Tibial artery (tissue), 4 donors: ENCODE data around the gene GLG1.

Experiments used
- DNase-seq, 2 donors: peaks; one replicate each; pipeline ENCODE4 v3.0.0-alpha.2; 2019
- H3K27ac ChIP-seq, 2 donors: fragments of 200-600 bp; sonication (generic) in 1 of 2; 1 replicate in 1 of 2; 2 replicates in 1 of 2; pipeline ENCODE4 v1.5.1; 2018 to 2019; ENCODE audit warnings: mild to moderate bottlenecking in 1 of 2
- H3K27me3 ChIP-seq, 2 donors: fragments of 200-600 bp; sonication (generic) in 1 of 2; one replicate each; pipeline versions ENCODE4 v1.5.1 to v1.6.0; 2016 to 2019
- H3K36me3 ChIP-seq, 3 donors: fragments of 200-600 bp; sonication (generic) in 2 of 3; one replicate each; pipeline ENCODE4 v1.5.1; 2016 to 2019; ENCODE audit warnings: mild to moderate bottlenecking in 2 of 3
- H3K4me1 ChIP-seq, 4 donors: fragments of 200-600 bp; sonication (generic) in 2 of 4; 1 replicate in 3 of 4; 2 replicates in 1 of 4; pipeline ENCODE4 v1.5.1; 2016 to 2019
- H3K4me3 ChIP-seq, 2 donors: fragments of 200-600 bp; sonication (generic) in 1 of 2; 1 replicate in 1 of 2; 2 replicates in 1 of 2; pipeline ENCODE4 v1.5.1; 2018 to 2019; ENCODE audit warnings: mild to moderate bottlenecking in 2 of 2
- H3K9me3 ChIP-seq, 3 donors: fragments of 200-600 bp; sonication (generic) in 1 of 3; one replicate each; pipeline ENCODE4 v1.5.1; 2016 to 2019
- intact Hi-C: fragments of 100-400 bp; cut with DNase I; formaldehyde crosslinking; loops from one replicate; pipeline ENCODE4 v1.15.0; 2023; ENCODE audit warnings: low total_unique reads
- TF ChIP-seq, protein P1 (sequence below), 2 experiments: fragments of 200-600 bp in 1 of 2; fragments of 450-650 bp in 1 of 2; IDR thresholded peaks; one replicate each; pipeline ENCODE4 v1.5.1; 2017 to 2019; ENCODE audit warnings: antibody characterized with exemption in 2 of 2, mild to moderate bottlenecking in 1 of 2, moderate library complexity in 1 of 2

Gene GLG1

DNA sequence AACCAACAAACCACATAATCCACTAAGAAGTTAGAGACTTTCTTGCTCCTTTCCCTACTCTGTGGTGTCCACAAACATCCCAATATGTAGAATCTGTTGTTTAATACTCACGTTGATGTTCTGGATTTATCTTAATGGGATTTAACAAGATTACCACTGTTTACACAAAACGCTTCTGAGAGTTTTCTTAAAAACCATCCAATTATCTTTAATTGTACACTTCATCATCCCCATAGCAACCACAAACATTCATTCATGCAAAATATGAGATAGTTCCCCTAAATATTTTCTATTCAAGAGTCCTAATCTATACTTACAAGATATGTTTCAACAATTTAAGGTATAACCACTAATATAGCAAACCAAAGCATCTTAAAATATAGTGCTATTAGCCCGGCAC is 109.2 kb downstream of the GLG1 start:
- H3K4me3 ChIP-seq = no peak overlapping the region
- DNase-seq = no peak
- H3K27me3 ChIP-seq = no peaks in the 10 kb centered on the region
- TF ChIP-seq, protein P1, sequence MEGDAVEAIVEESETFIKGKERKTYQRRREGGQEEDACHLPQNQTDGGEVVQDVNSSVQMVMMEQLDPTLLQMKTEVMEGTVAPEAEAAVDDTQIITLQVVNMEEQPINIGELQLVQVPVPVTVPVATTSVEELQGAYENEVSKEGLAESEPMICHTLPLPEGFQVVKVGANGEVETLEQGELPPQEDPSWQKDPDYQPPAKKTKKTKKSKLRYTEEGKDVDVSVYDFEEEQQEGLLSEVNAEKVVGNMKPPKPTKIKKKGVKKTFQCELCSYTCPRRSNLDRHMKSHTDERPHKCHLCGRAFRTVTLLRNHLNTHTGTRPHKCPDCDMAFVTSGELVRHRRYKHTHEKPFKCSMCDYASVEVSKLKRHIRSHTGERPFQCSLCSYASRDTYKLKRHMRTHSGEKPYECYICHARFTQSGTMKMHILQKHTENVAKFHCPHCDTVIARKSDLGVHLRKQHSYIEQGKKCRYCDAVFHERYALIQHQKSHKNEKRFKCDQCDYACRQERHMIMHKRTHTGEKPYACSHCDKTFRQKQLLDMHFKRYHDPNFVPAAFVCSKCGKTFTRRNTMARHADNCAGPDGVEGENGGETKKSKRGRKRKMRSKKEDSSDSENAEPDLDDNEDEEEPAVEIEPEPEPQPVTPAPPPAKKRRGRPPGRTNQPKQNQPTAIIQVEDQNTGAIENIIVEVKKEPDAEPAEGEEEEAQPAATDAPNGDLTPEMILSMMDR (IDR thresholded peaks at IDR 0.05) = no peak
- intact Hi-C loops = no loop called here
- peaks cover 0 to 21% (median 13%) of the 10 kb centered on the region in 4 donors for H3K4me1 ChIP-seq
- no peak overlapping the region for H3K27ac ChIP-seq
- peaks cover 22 to 45% (median 33%) of the 10 kb centered on the region in 3 donors for H3K36me3 ChIP-seq
- no peaks in the 10 kb centered on the region for H3K9me3 ChIP-seq

DNA sequence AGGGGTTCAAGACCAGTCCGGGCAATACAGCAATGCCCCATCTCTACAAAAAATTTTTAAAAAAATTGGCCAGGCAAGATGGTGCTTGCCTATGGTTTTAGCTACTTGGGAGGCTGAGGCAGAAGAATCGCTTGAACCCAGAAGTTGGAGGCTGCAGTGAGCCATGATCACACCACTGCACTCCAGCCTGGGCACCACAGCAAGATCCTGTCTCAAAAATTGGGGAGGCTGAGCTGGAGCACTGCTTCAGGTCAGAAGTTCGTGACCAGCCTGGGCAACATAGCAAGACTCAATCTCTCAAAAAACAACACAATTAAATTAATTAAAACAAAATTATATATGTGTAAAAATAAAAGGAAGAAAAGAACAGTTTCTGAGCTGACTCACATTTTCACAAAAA is 110.9 kb downstream of the GLG1 start:
- Histone ChIP-seq H3K9me3 (no peaks in the 10 kb centered on the region), H3K4me1 (peaks cover 0 to 6% (median 1%) of the 10 kb centered on the region in 4 donors), H3K27ac (no peak overlapping the region), H3K27me3 (no peaks in the 10 kb centered on the region), H3K36me3 (peaks cover 34 to 62% (median 44%) of the 10 kb centered on the region in 3 donors), H3K4me3 (no peak overlapping the region)
- DNase-seq = no peak
- intact Hi-C loops = no loop called here
- TF ChIP-seq, protein P1 (IDR thresholded peaks at IDR 0.05) = no peak

DNA sequence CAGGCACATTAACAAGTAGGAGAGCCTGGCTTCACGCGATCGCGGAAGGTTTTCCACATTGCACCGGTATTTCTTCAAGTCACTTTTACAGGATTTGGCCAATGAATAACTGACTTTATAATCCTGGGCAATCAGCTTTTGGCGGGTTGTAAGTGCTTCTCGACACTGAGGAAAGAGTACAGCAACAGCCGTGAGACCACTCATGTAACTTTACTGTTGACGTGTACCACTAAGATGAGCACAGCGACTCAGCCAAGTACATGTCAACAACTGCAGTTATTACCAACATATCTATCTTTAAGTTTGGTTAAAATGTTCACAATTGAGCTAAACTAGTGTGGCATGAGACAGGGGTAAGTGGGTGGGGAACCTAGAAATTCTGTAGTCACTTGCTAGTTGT is 113.9 kb downstream of the GLG1 start:
- Histone ChIP-seq H3K4me3 (no peak overlapping the region), H3K27me3 (no peaks in the 10 kb centered on the region), H3K36me3 (peaks cover 55 to 86% (median 68%) of the 10 kb centered on the region in 3 donors), H3K4me1 (no peaks in the 10 kb centered on the region), H3K27ac (no peak overlapping the region), H3K9me3 (no peaks in the 10 kb centered on the region)
- intact Hi-C loops = no loop called here
- DNase-seq = no peak
- TF ChIP-seq, protein P1 (IDR thresholded peaks at IDR 0.05) = no peak

DNA sequence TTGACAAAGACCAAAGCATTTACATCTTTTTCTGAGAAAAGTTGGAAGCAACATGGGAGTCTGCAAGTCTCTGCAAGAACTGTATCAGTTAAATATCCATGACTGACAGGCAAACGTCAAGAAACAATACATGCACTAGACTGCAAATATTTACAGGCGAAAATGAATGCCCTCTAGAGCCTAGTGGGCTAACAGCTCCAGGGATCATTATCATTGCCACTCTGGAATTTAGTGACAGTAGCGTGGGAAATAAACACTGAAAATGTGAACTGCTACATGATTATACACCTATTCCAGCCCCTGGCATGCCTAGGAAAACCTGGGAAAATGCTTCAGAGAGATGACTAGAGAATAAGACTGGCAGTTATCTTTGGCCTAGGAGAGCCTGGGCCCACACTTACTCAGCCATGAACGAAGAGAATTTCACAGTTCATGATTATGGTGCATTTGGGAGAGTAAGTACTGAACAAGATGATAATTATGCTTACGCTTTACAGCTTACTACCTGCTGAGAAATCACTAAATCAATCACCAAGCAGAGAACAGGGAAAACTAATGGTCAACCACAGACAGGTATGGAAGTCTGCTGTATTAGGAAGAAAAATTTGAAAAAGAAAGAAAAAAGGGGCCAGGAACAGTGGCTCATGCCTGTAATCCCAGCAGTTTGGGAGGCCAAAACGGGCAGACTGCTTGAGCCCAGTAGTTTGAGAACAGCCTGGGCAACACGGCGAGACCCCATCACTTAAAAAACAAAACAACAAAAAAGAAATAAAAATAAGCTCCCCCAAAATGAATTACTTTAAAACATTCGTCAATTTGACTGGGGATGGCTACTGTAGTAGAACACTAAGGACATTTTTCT is 119.0 kb downstream of the GLG1 start:
- H3K27me3 ChIP-seq = no peaks in the 10 kb centered on the region
- H3K36me3 ChIP-seq = peaks cover 55 to 87% (median 67%) of the 10 kb centered on the region in 3 donors
- TF ChIP-seq, protein P1 (IDR thresholded peaks at IDR 0.05) = no peak
- no peaks in the 10 kb centered on the region for H3K9me3 ChIP-seq
- no peak overlapping the region for H3K4me3 ChIP-seq
- intact Hi-C loops = loop anchor here (10.0 kb wide), 1 partner anchor 137 kb away; no protein-coding TSS in a partner anchor
- H3K27ac ChIP-seq = no peak overlapping the region
- H3K4me1 ChIP-seq = no peaks in the 10 kb centered on the region
- DNase-seq = no peak

DNA sequence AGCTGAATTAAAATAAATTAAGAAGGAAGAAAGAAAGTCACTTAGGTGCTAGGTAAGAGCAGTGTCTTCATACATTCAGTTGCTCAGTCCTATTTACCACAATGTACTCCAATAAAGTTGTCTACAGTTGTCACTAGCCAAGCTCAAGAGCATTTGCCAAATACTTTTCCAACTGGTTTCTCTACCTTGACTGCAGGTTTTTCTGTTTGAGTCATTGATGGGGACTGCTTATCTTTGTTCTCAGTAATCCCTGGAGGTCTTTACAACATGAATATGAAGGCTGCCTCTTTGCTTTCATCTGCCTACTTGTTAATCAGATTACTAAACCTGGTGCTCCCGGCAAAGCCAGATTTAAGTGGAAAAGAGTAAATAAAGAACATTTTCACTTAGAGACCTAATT is 121.0 kb downstream of the GLG1 start:
- H3K27me3 ChIP-seq = no peaks in the 10 kb centered on the region
- H3K4me1 ChIP-seq = no peaks in the 10 kb centered on the region
- DNase-seq = no peak
- peaks cover 45 to 84% (median 64%) of the 10 kb centered on the region in 3 donors for H3K36me3 ChIP-seq
- intact Hi-C loops = loop anchor here (10.0 kb wide), 1 partner anchor 139 kb away; no protein-coding TSS in a partner anchor
- H3K4me3 ChIP-seq = no peak overlapping the region
- TF ChIP-seq, protein P1 (IDR thresholded peaks at IDR 0.05) = no peak
- H3K27ac ChIP-seq = no peak overlapping the region
- no peaks in the 10 kb centered on the region for H3K9me3 ChIP-seq
